CD4-positive, alpha-beta memory T cell (primary cell): ENCODE results near the gene ZPLD1. TPM values are rescaled to one million over a fixed set of nuclear protein-coding genes. Genes with fewer than 3 reads are reported as not detected.

Source experiments
- CTCF ChIA-PET: fragments of 350-600 bp; sonication (Branson Sonifier 250); formaldehyde crosslinking; loops from one replicate; lab custom pipeline; 2021; ENCODE audit warnings: inconsistent platforms; ENCODE audit not compliant: partially characterized antibody; lab: Charles Lee
- POLR2A ChIA-PET: fragments of 350-600 bp; sonication (Branson Sonifier 250); formaldehyde crosslinking; loops from one replicate; lab custom pipeline; 2021; ENCODE audit not compliant: partially characterized antibody; lab: Charles Lee
- DNase-seq, 5 donors: peaks; one replicate each; pipeline versions ENCODE4 v3.0.0 to v3.0.0-alpha.2; 2020 to 2022; ENCODE audit warnings: mixed read lengths in 1 of 5
- H3K27ac ChIP-seq: one replicate; pipeline ENCODE4 v1.7.0; 2013; ENCODE audit warnings: low read depth, low read length
- H3K27me3 ChIP-seq: 2 replicates; pipeline ENCODE4 v1.7.0; 2013; ENCODE audit warnings: mild to moderate bottlenecking, low read length, moderate library complexity; ENCODE audit not compliant: insufficient read depth
- H3K36me3 ChIP-seq: 2 replicates; pipeline ENCODE4 v1.7.0; 2013; ENCODE audit warnings: mild to moderate bottlenecking, low read length, moderate library complexity; ENCODE audit not compliant: insufficient read depth
- H3K4me1 ChIP-seq: 2 replicates; pipeline ENCODE4 v1.7.0; 2013; ENCODE audit warnings: mild to moderate bottlenecking, low read length, moderate library complexity; ENCODE audit not compliant: insufficient read depth
- H3K4me3 ChIP-seq, 2 donors: one replicate each; pipeline ENCODE4 v1.7.0; 2013; ENCODE audit warnings: low read length in 2 of 2, mild to moderate bottlenecking in 1 of 2
- H3K9me3 ChIP-seq, 2 donors: one replicate each; pipeline ENCODE4 v1.7.0; 2013; ENCODE audit warnings: low read length in 2 of 2, control low read depth in 1 of 2; ENCODE audit not compliant: control insufficient read depth in 1 of 2
- H3K27ac Mint-ChIP-seq, 7 donors: one replicate each; pipeline ENCODE4 v1.8.0; 2020 to 2021; ENCODE audit warnings: mixed read lengths in 7 of 7, mild to moderate bottlenecking in 6 of 7, inconsistent platforms in 3 of 7, moderate library complexity in 3 of 7
- H3K27me3 Mint-ChIP-seq, 2 donors: one replicate each; pipeline ENCODE4 v1.8.0; 2020 to 2021; ENCODE audit warnings: mixed read lengths in 2 of 2
- H3K36me3 Mint-ChIP-seq, 2 donors: one replicate each; pipeline ENCODE4 v1.8.0; 2020 to 2021; ENCODE audit warnings: mixed read lengths in 2 of 2, inconsistent platforms in 1 of 2, mild to moderate bottlenecking in 1 of 2
- H3K4me1 Mint-ChIP-seq, 4 donors: one replicate each; pipeline ENCODE4 v1.8.0; 2020 to 2021; ENCODE audit warnings: mixed read lengths in 4 of 4, mild to moderate bottlenecking in 1 of 4
- H3K4me3 Mint-ChIP-seq, 8 donors: one replicate each; pipeline ENCODE4 v1.8.0; 2020 to 2021; ENCODE audit warnings: mixed read lengths in 8 of 8, mild to moderate bottlenecking in 7 of 8, moderate library complexity in 6 of 8, inconsistent platforms in 3 of 8
- H3K9me3 Mint-ChIP-seq, 8 donors: one replicate each; pipeline ENCODE4 v1.8.0; 2020 to 2021; ENCODE audit warnings: mixed read lengths in 8 of 8, mild to moderate bottlenecking in 5 of 8, inconsistent platforms in 3 of 8, moderate library complexity in 1 of 8
- intact Hi-C: fragments of 100-400 bp; cut with micrococcal nuclease; formaldehyde crosslinking; loops from one replicate; pipeline ENCODE4 v1.15.1; 2023
- polyA plus RNA-seq, 2 donors: library from polyadenylated mRNA; unstranded; fragments of 300-500 nt; fragmentation: Illumina TruSeq; gene quantifications; one replicate each; pipeline ENCODE4 v1.2.3, GENCODE V29; 2021
- total RNA-seq, 2 experiments: library from RNA; stranded (reverse); gene quantifications; one replicate each; pipeline ENCODE4 v1.2.3, GENCODE V29; 2021

ZPLD1 gene
- total and polyA plus RNA-seq, 4 experiments from 2014 or later, result not detected

GRCh38 chr3:102514241-102514640, 79.4 kb downstream of the ZPLD1 start:
- intact Hi-C loops, result no loop called here
- POLR2A ChIA-PET, result no interaction called here
- no peak overlapping the region for H3K4me3 Mint-ChIP-seq

DNA sequence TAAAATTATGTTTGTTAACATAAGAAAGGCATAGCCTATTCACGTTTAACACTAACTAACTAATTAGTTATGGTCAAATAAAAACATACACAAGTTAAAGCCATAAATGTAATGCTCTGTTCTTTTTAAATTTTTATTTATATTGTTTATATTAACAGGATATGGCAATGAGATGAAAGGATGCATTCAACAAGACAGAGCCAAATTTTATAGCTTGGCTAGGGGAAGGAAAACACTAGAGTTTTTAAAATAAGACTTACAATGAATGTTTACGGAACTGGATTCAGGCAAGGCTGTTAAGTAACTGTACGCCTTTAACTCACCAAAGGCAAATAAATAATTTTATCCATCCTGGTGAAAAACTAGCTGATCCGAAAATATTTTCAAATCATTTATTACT, 86.4 kb downstream of the ZPLD1 start:
- no peaks in the 10 kb centered on the region for H3K9me3 Mint-ChIP-seq
- DNase-seq, result no peak
- H3K4me1 Mint-ChIP-seq, result no peaks in the 10 kb centered on the region
- Histone ChIP-seq H3K27me3 (no peaks in the 10 kb centered on the region), H3K27ac (no peak overlapping the region), H3K9me3 (no peaks in the 10 kb centered on the region), H3K4me1 (no peaks in the 10 kb centered on the region), H3K4me3 (no peak overlapping the region), H3K36me3 (no peaks in the 10 kb centered on the region)
- peaks cover 7 to 13% of the 10 kb centered on the region in 2 donors for H3K27me3 Mint-ChIP-seq
- no peak overlapping the region for H3K4me3 Mint-ChIP-seq
- ChIA-PET CTCF (no interaction called here), POLR2A (no interaction called here)
- intact Hi-C loops, result no loop called here
- H3K27ac Mint-ChIP-seq, result no peak overlapping the region
- H3K36me3 Mint-ChIP-seq, result no peaks in the 10 kb centered on the region

More at GRCh38 chr3:102514241-102514640, 79.4 kb downstream of the ZPLD1 start:
- H3K4me1 ChIP-seq, result no peaks in the 10 kb centered on the region
- H3K4me3 ChIP-seq, result no peak overlapping the region
- Mint-ChIP-seq H3K4me1 (peaks cover 0 to 2% (median 0%) of the 10 kb centered on the region in 4 donors), H3K9me3 (no peaks in the 10 kb centered on the region), H3K36me3 (no peaks in the 10 kb centered on the region), H3K27me3 (peaks cover 4 to 5% of the 10 kb centered on the region in 2 donors), H3K27ac (no peak overlapping the region)
- CTCF ChIA-PET, result no interaction called here
- no peak overlapping the region for H3K27ac ChIP-seq
- H3K36me3 ChIP-seq, result no peaks in the 10 kb centered on the region
- no peaks in the 10 kb centered on the region for H3K9me3 ChIP-seq
- H3K27me3 ChIP-seq, result no peaks in the 10 kb centered on the region
- DNase-seq, result no peak

DNA sequence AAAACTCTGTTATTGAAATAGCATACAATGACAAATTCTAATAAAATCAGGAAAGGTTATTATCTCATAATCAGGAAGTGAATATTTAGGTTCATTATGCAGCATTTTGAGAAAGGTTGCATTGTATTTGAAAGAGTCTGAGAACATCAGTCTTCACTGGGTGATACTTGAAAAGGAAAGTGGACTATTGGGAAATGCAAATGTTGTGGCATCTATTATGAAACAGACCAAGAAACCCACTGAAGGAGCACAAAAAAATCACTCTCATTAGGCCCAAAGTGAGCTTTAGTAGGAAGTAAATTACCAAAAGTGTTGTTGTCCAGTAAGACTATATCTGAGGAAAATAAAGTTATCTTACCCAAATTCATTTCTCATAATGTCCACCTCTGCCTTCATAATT, 90.8 kb downstream of the ZPLD1 start:
- Histone ChIP-seq H3K4me3 (no peak overlapping the region), H3K36me3 (no peaks in the 10 kb centered on the region), H3K27me3 (no peaks in the 10 kb centered on the region), H3K4me1 (no peaks in the 10 kb centered on the region), H3K9me3 (no peaks in the 10 kb centered on the region), H3K27ac (no peak overlapping the region)
- no peaks in the 10 kb centered on the region for H3K4me1 Mint-ChIP-seq
- no peaks in the 10 kb centered on the region for H3K9me3 Mint-ChIP-seq
- H3K4me3 Mint-ChIP-seq, result no peak overlapping the region
- POLR2A ChIA-PET, result no interaction called here
- H3K27me3 Mint-ChIP-seq, result peaks cover 3 to 4% of the 10 kb centered on the region in 2 donors
- DNase-seq, result no peak
- CTCF ChIA-PET, result no interaction called here
- no peak overlapping the region for H3K27ac Mint-ChIP-seq
- intact Hi-C loops, result no loop called here
- H3K36me3 Mint-ChIP-seq, result no peaks in the 10 kb centered on the region

DNA sequence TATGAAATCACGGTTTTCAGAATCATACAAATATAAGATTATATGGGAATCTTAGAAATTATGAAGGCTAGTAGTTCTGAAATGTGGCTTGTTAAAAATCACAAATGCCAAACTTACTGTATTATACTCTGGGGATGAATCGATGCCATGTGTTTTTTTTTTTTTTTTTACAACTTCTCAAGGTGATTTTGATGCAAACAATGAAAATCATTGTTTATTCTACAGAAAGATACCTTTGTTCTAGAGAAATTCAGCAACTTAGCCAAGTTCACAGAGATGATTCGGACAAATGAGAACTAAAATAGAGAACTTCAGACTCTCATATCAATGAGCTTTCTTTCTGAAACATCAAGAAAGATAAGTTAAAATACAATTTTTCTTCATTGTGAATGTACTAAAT, 92.0 kb downstream of the ZPLD1 start:
- H3K36me3 ChIP-seq, result no peaks in the 10 kb centered on the region
- Mint-ChIP-seq H3K27me3 (peaks cover 3 to 4% of the 10 kb centered on the region in 2 donors), H3K9me3 (no peaks in the 10 kb centered on the region), H3K4me1 (no peaks in the 10 kb centered on the region), H3K4me3 (no peak overlapping the region), H3K27ac (no peak overlapping the region), H3K36me3 (no peaks in the 10 kb centered on the region)
- no peak overlapping the region for H3K4me3 ChIP-seq
- no peak for DNase-seq
- H3K9me3 ChIP-seq, result no peaks in the 10 kb centered on the region
- ChIA-PET CTCF (interaction anchor here (1.1 to 1.4 kb wide), 2 partner anchors 13 to 298 kb away, joined by 4 to 5 read pairs; no protein-coding TSS in a partner anchor), POLR2A (no interaction called here)
- H3K27ac ChIP-seq, result no peak overlapping the region
- H3K27me3 ChIP-seq, result no peaks in the 10 kb centered on the region
- H3K4me1 ChIP-seq, result no peaks in the 10 kb centered on the region
- intact Hi-C loops, result no loop called here

- H3K27me3 ChIP-seq, result no peaks in the 10 kb centered on the region
- no peak overlapping the region for H3K4me3 ChIP-seq
- intact Hi-C loops, result no loop called here
- H3K9me3 Mint-ChIP-seq, result no peaks in the 10 kb centered on the region
- H3K4me3 Mint-ChIP-seq, result no peak overlapping the region
- peaks cover 6% of the 10 kb centered on the region for H3K4me1 ChIP-seq
- no peaks in the 10 kb centered on the region for H3K36me3 ChIP-seq
- ChIA-PET POLR2A (no interaction called here), CTCF (interaction anchor here (1.2 to 1.7 kb wide), 2 partner anchors 14 to 300 kb away, joined by 4 to 5 read pairs; no protein-coding TSS in a partner anchor)
- H3K27me3 Mint-ChIP-seq, result peaks cover under 1 to 2% of the 10 kb centered on the region in 2 donors
- H3K4me1 Mint-ChIP-seq, result peaks cover 0 to 8% (median 5%) of the 10 kb centered on the region in 4 donors
- H3K27ac ChIP-seq, result no peak overlapping the region
- H3K36me3 Mint-ChIP-seq, result no peaks in the 10 kb centered on the region
- H3K27ac Mint-ChIP-seq, result no peak overlapping the region
- H3K9me3 ChIP-seq, result no peaks in the 10 kb centered on the region
- no peak for DNase-seq
Observed at GRCh38 chr3:102528727-102529126, 93.9 kb downstream of the ZPLD1 start.
